Stromal cell of bone marrow (primary cell): ENCODE measurements around the gene CERS3.

Experiments used
- DNase-seq: peaks from one replicate; pipeline ENCODE4 v3.0.0-alpha.2; 2012; ENCODE audit warnings: low read depth

Gene CERS3

DNA sequence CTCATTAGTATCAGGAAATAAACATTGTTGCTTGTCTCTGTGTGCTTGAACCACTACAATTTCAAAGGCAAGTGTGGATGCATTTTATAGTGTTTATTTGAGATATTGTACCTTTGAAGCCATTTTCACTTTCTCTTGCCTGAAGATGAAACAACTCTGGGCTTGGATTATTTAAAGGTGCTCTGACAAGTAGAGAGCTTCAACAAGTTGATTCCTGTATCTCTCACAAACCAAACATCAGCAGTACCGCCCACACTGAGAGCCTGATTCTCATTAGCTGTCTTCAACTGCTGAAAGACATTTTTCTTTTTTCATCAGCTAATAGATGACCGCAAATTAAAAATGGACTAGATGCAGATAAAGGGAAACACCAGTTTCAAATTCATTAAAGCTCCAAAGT, 806 bp upstream of the CERS3 start:
- no peak for DNase-seq

DNA sequence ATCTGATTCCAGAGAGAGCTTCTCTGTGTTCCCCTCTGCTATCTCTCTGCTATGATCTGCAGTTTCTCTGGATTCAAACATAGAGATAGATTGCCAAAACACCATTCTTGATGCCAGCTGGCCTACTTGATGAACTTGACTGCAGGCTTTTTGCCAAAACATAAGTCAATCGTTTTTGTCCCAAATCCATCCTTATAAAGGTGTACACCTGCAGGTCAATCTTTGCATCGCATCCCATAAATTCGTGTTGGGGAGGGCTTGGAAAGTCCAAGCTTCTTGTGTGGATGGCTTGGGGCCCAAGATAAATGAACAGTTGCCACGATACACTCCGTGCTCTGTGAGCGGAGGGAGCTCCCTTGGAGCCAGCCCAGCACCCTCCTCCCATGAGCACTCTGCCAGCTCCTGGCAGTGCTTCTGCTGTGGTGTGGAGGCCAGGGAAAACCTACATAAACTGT, 2.7 kb downstream of the CERS3 start:
- no peak for DNase-seq

- no peak for DNase-seq
Observed at GRCh38 chr15:100525436-100525835, 3.3 kb downstream of the CERS3 start.

GRCh38 chr15:100524326-100524725, 4.4 kb downstream of the CERS3 start:
- DNase-seq: no peak

DNA sequence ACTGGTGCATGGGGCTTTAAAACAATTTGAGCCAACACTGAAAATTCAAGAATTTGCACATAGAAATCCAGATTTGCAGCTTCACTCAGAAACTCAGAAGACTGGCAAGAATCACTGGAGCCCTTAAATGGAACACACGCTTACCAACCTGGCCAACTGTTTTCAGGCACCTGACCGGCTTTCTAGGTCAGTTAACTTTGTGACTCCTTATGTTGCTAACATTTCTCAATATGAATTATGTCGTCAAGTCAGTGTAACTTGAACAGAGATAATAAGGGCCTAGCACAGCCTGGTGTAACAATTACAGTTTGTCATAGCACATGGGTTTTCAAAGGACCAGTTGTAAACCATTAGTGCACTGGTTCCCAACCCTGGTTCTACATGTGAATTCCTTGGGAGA, 6.8 kb downstream of the CERS3 start:
- no peak for DNase-seq

GRCh38 chr15:100520132-100520921, 8.4 kb downstream of the CERS3 start:
- no peak for DNase-seq

DNA sequence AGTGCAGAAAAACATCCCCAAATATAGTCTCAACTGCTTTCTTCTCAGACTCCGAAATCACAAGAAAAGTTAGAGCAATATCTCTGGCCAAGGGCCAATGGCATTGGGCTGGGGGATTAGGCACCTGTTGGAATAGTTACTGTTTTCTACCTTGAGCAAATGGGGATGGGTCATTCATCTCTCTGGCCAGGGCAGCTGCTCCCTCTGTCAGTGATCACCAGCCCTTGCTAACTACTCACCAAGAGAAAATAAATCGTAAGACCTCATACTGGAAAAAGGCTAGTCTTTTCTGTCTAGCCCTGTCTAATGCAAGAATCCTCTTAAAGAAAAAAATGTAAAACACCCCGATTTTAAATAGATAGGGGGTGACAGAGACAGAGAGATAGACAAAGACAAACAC, 10.9 kb downstream of the CERS3 start:
- no peak for DNase-seq

DNA sequence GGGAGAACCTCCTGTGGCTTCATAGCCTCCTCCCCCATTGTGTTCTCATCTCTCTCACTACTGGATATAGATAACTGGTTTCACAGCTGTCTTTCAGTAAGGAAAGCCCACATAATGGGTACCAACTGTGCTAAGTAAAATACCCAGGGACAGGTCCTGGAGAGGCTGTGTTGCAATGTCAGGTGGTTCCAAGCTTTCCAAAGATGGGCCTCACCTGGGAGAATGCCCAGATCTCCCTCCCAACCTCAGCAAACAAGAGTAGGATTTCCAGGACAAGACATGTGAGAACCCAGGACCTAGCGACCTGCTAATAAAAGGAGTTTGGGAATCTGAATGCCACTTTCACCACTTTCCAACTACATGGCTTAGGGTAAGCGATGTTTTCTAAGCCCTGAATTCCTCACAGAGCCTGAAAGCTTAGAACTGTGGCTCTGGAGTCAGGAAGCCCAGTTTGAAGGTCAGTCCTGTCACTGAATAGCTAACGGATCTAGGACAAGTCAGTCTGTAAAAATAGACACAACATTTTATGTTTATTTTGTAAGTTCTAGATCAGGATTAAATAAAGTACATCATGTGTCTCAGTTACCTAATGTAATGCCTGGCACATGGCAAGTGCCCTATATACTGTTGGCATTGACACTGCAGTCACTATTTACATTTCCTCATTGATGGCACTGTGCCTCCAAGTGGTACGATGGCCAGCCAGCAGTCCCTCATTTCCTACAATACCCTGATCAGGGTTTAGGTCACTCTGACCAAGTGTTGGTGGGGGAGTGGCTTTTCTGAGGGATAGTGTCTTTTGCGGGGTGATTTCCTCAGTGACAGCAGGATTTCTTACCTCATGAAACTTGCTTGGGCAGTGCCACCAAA, 11.9 kb downstream of the CERS3 start:
- DNase-seq: no peak

DNA sequence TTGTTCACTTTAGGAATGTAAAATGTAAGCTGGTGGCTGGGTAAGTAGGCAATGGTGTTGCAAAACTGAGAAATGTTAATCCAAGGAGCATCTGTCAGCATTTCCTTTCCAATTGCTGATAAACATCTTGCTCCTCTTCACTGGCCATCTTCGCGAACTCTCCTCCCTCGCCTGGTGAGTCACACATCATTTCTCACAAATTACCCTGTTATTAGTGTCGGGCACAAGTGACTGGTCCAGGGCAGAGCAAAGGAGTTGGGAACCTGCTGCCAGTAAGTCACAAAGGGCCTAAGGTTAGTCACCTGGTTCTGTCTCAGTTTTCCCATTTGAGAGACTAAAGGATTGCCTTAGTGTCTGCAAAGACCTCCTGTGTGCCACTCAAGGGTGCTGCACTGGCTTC, 13.0 kb downstream of the CERS3 start:
- no peak for DNase-seq

DNA sequence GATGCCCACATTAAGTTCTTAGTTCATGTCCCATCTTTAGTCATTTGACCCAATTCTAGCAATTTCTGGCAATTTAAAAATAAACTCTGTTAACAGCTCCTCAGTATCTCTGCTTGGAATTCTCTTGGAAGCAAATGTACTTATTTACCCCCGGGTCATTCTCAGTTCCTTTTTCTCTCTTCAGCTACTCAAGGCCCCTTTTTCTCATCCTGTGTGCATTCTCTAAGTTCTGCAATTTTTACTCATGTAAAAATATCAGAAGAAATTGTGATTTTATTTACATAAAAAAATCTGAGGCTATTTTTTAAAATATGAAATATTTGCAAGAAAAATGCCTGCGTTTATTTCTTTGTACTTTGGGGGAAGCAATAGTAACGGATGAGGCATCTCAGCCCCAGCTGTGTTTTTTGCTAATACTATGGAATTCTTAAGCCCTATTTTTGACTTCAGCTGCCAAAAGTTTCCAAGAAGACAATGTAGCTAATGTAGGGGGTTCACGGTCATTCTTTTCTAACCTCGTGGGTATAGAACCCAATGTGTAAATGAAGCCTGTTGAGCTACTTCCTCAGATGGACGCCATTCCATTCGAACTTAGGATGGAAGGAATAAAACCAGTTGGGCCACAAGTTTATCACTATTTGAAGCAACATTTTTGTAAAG, 20.0 kb downstream of the CERS3 start:
- no peak for DNase-seq

- DNase-seq: no peak
Observed at GRCh38 chr15:100502651-100503050, 26.1 kb downstream of the CERS3 start.

DNA sequence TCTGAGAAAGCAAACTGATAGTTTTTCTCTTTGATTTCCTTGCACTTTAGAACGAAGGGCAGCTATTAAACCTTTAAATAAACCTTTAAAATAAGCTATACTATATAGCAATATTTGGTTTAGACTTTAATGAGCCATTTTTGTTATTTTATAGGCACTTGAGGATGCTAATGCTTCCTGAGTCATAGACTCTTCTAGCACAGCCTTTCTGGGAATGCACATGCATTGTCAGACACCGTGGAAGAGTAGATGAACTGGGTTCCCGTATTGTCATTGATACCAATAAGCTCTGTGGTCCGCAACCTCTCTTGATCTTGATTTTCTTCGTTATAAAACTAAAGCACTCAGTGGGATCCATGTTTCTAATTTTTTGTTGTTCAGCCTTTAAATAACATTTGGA, 27.6 kb downstream of the CERS3 start:
- DNase-seq: no peak

DNA sequence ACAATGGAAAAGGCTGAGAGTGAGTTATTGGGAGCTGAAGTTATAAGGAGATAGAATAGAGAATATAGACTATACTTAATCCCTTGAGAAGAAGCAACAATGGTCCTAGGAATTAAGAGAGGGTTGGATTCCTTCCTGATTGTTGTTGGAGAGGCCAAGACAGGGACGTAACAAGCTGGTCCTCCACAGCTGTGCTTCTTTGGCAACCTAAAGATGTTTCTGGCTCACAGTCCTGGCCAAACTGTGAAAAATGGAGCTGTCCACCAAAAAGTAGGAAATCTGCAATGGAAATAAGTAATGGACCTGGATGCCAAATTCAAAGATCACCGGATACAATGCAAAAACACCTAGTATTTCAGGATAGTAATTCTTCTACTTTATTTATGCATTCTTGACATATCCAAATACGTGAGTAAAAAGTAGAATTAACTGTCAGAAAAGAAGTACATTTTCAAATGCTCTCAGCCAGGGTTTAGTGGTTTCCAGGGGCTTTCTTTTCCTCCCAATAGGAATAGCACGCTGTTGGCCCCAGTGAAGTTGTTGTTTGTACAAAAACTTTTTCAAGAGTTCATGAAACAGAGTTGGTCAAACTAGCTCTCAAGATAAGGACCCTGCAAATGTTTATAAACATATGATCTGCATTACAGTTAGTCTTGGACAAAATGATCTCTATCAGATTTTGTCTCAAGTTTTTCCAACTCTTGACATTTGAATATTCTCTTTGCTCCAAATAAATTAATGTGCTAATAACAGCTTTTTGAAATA, 28.3 kb downstream of the CERS3 start:
- DNase-seq: no peak

GRCh38 chr15:100495861-100496260, 32.9 kb downstream of the CERS3 start:
- DNase-seq: no peak

GRCh38 chr15:100493213-100493612, 35.5 kb downstream of the CERS3 start:
- no peak for DNase-seq

- no peak for DNase-seq
Observed at GRCh38 chr15:100484443-100484842, 44.3 kb downstream of the CERS3 start.

DNA sequence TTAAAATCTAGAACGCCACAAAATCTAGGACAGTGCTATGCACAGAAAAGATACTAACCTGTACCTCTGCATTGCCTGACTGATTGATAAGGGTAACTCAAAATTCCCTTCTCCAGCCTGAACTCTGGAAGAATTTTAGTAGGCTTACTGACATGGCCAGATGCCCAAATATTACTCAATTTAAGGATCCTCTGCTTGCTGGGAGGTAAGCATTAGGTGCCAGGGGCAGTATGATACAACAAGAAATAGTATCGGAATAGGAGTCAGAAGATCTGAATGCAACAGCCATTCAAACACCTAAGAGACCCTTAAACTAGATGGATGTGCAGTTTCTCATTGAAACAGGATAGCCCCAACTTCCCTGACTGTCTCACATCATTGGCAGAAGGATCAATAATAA, 45.4 kb downstream of the CERS3 start:
- no peak for DNase-seq

DNA sequence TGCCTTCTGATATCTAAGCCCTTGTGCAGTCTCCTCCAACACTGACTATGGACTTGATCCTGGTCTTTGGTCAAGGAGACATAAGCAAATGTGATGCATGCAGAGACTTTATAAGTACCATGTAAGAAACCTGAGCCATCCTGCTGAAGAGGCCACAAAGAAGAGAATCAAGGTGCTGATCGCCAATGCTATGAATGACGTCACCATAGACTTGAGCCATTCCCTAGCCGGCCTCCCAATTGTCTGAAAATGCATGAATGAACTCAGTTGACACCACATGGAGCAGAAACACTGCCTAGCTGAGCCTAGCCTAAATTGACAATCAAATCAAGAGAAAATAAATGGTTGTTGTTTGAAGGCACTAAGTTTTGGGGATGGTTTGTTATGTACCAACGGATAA, 51.9 kb downstream of the CERS3 start:
- DNase-seq: no peak

GRCh38 chr15:100472736-100473135, 56.0 kb downstream of the CERS3 start:
- no peak for DNase-seq

GRCh38 chr15:100471933-100472332, 56.8 kb downstream of the CERS3 start:
- no peak for DNase-seq

DNA sequence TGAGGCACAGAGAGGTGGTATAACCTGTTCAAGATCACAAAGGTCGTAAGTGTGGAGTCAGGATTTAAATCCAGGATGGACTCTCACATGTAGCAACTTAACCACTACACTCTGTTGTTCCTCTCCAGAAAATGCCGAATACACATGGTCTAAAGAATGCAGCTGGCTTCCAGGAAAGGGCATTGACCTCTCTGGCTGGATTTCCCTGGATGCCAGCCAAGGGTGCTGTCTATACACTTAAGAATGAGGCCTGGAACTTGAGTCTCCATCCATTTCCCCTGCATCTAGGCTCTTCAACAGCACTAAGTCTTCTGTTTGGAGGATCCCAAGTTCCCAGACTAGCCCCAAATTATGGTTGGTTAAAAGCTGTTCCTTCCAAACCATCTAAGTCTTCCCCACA, 60.5 kb downstream of the CERS3 start:
- peak; percentile 14 for DNase-seq

- DNase-seq: no peak
Observed at GRCh38 chr15:100466073-100466472, 62.7 kb downstream of the CERS3 start.
